Panc1 (cell line): Measurements from ENCODE around the gene GPAM.

Experiments used
- CTCF ChIP-seq: fragments of 450-650 bp; IDR thresholded peaks from 2 replicates; pipeline ENCODE4 v1.5.1; 2017; ENCODE audit warnings: mild to moderate bottlenecking
- POLR2AphosphoS5 ChIP-seq: IDR thresholded peaks from 2 replicates; pipeline ENCODE4 v1.6.1; 2012; ENCODE audit warnings: mild to moderate bottlenecking, low read depth, low read length, moderate library complexity
- REST ChIP-seq, 2 experiments: IDR thresholded peaks; 2 replicates each; pipeline ENCODE4 v1.6.1; 2011 to 2012; ENCODE audit warnings: low read depth in 2 of 2, control low read depth in 1 of 2, low read length in 1 of 2, mild to moderate bottlenecking in 1 of 2, moderate library complexity in 1 of 2; ENCODE audit not compliant: insufficient read depth in 1 of 2
- SIN3A ChIP-seq: IDR thresholded peaks from 2 replicates; pipeline ENCODE4 v1.6.1; 2012; ENCODE audit warnings: low read depth, mild to moderate bottlenecking, low read length, moderate library complexity, borderline replicate concordance; ENCODE audit not compliant: insufficient read depth
- TCF7L2 ChIP-seq: IDR thresholded peaks from 2 replicates; pipeline ENCODE4 v1.6.1; 2011; ENCODE audit warnings: mild to moderate bottlenecking, low read depth, low read length, inconsistent platforms

GRCh38 chr10:112201334-112201733, 17.8 kb upstream of the GPAM start:
- no peak for TF ChIP-seq POLR2AphosphoS5
- no peak for TF ChIP-seq CTCF
- no peak for TF ChIP-seq SIN3A
- no peak for TF ChIP-seq REST (IDR thresholded peaks at IDR 0.05; ENCODE audit: insufficient read depth in 1 of 2, low read depth in 2 of 2, low read length in 1 of 2)
- no peak for TF ChIP-seq TCF7L2
